Gastroesophageal sphincter (tissue), 2 donors: Measurements from ENCODE around the gene CADM1.

ENCODE experiments used
- POLR2A ChIP-seq, 2 donors: fragments of 450-650 bp; IDR thresholded peaks; one replicate each; pipeline ENCODE4 v1.6.1; 2017; ENCODE audit warnings: antibody characterized with exemption in 2 of 2, mild to moderate bottlenecking in 2 of 2, moderate library complexity in 1 of 2
- POLR2AphosphoS5 ChIP-seq: sonication (generic); formaldehyde crosslinking; IDR thresholded peaks from one replicate; pipeline ENCODE4 v1.6.1; 2017; ENCODE audit warnings: antibody characterized with exemption

- TF ChIP-seq POLR2A (IDR thresholded peaks at IDR 0.05) (no peak), POLR2AphosphoS5 (no peak)
Measured at GRCh38 chr11:115462004-115462541, 42.1 kb downstream of the CADM1 start.
